K562 (cell line): ENCODE data around the gene HNRNPM. TPM values are rescaled to one million over a fixed set of nuclear protein-coding genes. Genes with fewer than 3 reads are reported as not detected.

Source experiments
- CHD4 ChIP-seq: fragments of 200-600 bp; sonication (generic); IDR thresholded peaks from 3 replicates; pipeline ENCODE4 v1.6.1; 2012; ENCODE audit warnings: low read depth, mild to moderate bottlenecking, mixed read lengths, low read length, inconsistent platforms; ENCODE audit not compliant: insufficient read depth, insufficient replicate concordance, poor library complexity, severe bottlenecking
- ETV5 ChIP-seq: sonication (generic); formaldehyde crosslinking; IDR thresholded peaks from 2 replicates; pipeline ENCODE4 v1.4.0; 2020; ENCODE audit warnings: low read depth, mild to moderate bottlenecking, missing genetic modification reagents
- FOXJ2 ChIP-seq: fragments of 200-800 bp; sonication (Bioruptor generic); IDR thresholded peaks from 2 replicates; pipeline ENCODE4 v1.6.1; 2016; ENCODE audit warnings: missing genetic modification characterization, missing compliant biosample characterization
- MED1 ChIP-seq: sonication (generic); formaldehyde crosslinking; IDR thresholded peaks from 2 replicates; pipeline ENCODE4 v1.8.1; 2023; ENCODE audit warnings: missing genetic modification reagents, borderline replicate concordance
- NR3C1 ChIP-seq: sonication (generic); formaldehyde crosslinking; IDR thresholded peaks from 2 replicates; pipeline ENCODE4 v1.8.1; 2022; ENCODE audit warnings: missing genetic modification reagents
- NUFIP1 ChIP-seq: fragments of 450-650 bp; IDR thresholded peaks from 2 replicates; pipeline ENCODE4 v1.6.1; 2018; ENCODE audit not compliant: partially characterized antibody
- POU5F1 ChIP-seq: fragments of 150-350 bp; IDR thresholded peaks from 2 replicates; pipeline ENCODE4 v1.6.1; 2014; ENCODE audit warnings: borderline replicate concordance, low read length, low read depth, mild to moderate bottlenecking; ENCODE audit not compliant: partially characterized antibody
- RBM17 ChIP-seq: fragments of 200-400 bp; formaldehyde crosslinking; IDR thresholded peaks from 2 replicates; pipeline ENCODE4 v1.6.1; 2017; ENCODE audit warnings: low read depth, mild to moderate bottlenecking, low read length, borderline replicate concordance
- STAT5A ChIP-seq: IDR thresholded peaks from 2 replicates; pipeline ENCODE4 v1.6.1; 2012; ENCODE audit warnings: low read length, inconsistent platforms, borderline replicate concordance
- ZEB2 ChIP-seq: fragments of 450-650 bp; IDR thresholded peaks from 2 replicates; pipeline ENCODE4 v1.6.1; 2016
- ZFPM2 ChIP-seq: fragments of 250-450 bp; sonication (Bioruptor Pico); IDR thresholded peaks from 2 replicates; pipeline ENCODE4 v1.5.1; 2022; ENCODE audit warnings: mild to moderate bottlenecking
- ZNF217 ChIP-seq: sonication (generic); formaldehyde crosslinking; IDR thresholded peaks from 2 replicates; pipeline ENCODE4 v1.8.0; 2022; ENCODE audit warnings: mild to moderate bottlenecking, missing genetic modification reagents
- ZNF668 ChIP-seq: fragments of 250-450 bp; sonication (Bioruptor Pico); IDR thresholded peaks from 2 replicates; pipeline ENCODE4 v1.8.0; 2022; ENCODE audit warnings: mild to moderate bottlenecking, inconsistent platforms
- polyA plus RNA-seq, 8 experiments: library from polyadenylated mRNA; depleted of rRNA in 4 of 8; stranded (reverse) in 5 of 8; unstranded in 3 of 8; fragments of >200 nt; fragmentation: Nextera tagmentation in 2 of 8; fragmentation: Illumina TruSeq in 1 of 8; extraction: Ambion mirVana in 2 of 8; extraction: Trizol in 1 of 8; gene quantifications; 2 replicates each; pipeline versions ENCODE4 v1.2.1 to v1.2.3, GENCODE V29; 2011 to 2014; ENCODE audit warnings: inconsistent platforms in 1 of 8, missing spikeins in 1 of 8
- total RNA-seq, 7 experiments: library from RNA; depleted of rRNA in 6 of 7; stranded (reverse); fragments of >200 nt in 6 of 7; fragmentation: Illumina TruSeq in 2 of 7; extraction: Trizol in 2 of 7; gene quantifications; 2 replicates each; pipeline versions ENCODE4 v1.2.1 to v1.2.3, GENCODE V29; 2011 to 2021; ENCODE audit warnings: low replicate concordance in 1 of 7
- TF ChIP-seq, protein P1 (sequence below): fragments of 450-650 bp; IDR thresholded peaks from 2 replicates; pipeline ENCODE4 v1.6.1; 2017; ENCODE audit warnings: mild to moderate bottlenecking, moderate library complexity
- TF ChIP-seq, protein P2 (sequence below): sonication (generic); formaldehyde crosslinking; IDR thresholded peaks from 2 replicates; pipeline ENCODE4 v1.8.0; 2022; ENCODE audit warnings: missing genetic modification reagents, mild to moderate bottlenecking, borderline replicate concordance
- TF ChIP-seq, protein P3 (sequence below): fragments of 450-650 bp; IDR thresholded peaks from 2 replicates; pipeline ENCODE4 v1.6.1; 2016; ENCODE audit warnings: low read depth

The HNRNPM gene
- total and polyA plus RNA-seq, 9 of the 15 experiments (the other 6 are each of a cell fraction or from before 2014, with no cell fraction given), result 11.1 to 340 (median 195) TPM

- TF ChIP-seq, protein P1, sequence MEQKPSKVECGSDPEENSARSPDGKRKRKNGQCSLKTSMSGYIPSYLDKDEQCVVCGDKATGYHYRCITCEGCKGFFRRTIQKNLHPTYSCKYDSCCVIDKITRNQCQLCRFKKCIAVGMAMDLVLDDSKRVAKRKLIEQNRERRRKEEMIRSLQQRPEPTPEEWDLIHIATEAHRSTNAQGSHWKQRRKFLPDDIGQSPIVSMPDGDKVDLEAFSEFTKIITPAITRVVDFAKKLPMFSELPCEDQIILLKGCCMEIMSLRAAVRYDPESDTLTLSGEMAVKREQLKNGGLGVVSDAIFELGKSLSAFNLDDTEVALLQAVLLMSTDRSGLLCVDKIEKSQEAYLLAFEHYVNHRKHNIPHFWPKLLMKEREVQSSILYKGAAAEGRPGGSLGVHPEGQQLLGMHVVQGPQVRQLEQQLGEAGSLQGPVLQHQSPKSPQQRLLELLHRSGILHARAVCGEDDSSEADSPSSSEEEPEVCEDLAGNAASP, result no peak
- TF ChIP-seq ZNF668 (CRISPR knock-in tag), result no peak
- no peak for TF ChIP-seq CHD4
- TF ChIP-seq, protein P2, sequence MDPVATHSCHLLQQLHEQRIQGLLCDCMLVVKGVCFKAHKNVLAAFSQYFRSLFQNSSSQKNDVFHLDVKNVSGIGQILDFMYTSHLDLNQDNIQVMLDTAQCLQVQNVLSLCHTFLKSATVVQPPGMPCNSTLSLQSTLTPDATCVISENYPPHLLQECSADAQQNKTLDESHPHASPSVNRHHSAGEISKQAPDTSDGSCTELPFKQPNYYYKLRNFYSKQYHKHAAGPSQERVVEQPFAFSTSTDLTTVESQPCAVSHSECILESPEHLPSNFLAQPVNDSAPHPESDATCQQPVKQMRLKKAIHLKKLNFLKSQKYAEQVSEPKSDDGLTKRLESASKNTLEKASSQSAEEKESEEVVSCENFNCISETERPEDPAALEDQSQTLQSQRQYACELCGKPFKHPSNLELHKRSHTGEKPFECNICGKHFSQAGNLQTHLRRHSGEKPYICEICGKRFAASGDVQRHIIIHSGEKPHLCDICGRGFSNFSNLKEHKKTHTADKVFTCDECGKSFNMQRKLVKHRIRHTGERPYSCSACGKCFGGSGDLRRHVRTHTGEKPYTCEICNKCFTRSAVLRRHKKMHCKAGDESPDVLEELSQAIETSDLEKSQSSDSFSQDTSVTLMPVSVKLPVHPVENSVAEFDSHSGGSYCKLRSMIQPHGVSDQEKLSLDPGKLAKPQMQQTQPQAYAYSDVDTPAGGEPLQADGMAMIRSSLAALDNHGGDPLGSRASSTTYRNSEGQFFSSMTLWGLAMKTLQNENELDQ (CRISPR knock-in tag), result peak; percentile 70; the same call in 1 of the 2 replicates
- TF ChIP-seq ZFPM2, result no peak
- TF ChIP-seq ZEB2, result no peak
- no peak for TF ChIP-seq STAT5A
- TF ChIP-seq ETV5 (CRISPR knock-in tag), result no peak
- TF ChIP-seq MED1 (CRISPR knock-in tag), result no peak
- no peak for TF ChIP-seq ZNF217 (CRISPR knock-in tag)
- no peak for TF ChIP-seq RBM17
- peak; percentile 62; the same call in 1 of the 2 replicates for TF ChIP-seq FOXJ2 (tag)
- TF ChIP-seq, protein P3, sequence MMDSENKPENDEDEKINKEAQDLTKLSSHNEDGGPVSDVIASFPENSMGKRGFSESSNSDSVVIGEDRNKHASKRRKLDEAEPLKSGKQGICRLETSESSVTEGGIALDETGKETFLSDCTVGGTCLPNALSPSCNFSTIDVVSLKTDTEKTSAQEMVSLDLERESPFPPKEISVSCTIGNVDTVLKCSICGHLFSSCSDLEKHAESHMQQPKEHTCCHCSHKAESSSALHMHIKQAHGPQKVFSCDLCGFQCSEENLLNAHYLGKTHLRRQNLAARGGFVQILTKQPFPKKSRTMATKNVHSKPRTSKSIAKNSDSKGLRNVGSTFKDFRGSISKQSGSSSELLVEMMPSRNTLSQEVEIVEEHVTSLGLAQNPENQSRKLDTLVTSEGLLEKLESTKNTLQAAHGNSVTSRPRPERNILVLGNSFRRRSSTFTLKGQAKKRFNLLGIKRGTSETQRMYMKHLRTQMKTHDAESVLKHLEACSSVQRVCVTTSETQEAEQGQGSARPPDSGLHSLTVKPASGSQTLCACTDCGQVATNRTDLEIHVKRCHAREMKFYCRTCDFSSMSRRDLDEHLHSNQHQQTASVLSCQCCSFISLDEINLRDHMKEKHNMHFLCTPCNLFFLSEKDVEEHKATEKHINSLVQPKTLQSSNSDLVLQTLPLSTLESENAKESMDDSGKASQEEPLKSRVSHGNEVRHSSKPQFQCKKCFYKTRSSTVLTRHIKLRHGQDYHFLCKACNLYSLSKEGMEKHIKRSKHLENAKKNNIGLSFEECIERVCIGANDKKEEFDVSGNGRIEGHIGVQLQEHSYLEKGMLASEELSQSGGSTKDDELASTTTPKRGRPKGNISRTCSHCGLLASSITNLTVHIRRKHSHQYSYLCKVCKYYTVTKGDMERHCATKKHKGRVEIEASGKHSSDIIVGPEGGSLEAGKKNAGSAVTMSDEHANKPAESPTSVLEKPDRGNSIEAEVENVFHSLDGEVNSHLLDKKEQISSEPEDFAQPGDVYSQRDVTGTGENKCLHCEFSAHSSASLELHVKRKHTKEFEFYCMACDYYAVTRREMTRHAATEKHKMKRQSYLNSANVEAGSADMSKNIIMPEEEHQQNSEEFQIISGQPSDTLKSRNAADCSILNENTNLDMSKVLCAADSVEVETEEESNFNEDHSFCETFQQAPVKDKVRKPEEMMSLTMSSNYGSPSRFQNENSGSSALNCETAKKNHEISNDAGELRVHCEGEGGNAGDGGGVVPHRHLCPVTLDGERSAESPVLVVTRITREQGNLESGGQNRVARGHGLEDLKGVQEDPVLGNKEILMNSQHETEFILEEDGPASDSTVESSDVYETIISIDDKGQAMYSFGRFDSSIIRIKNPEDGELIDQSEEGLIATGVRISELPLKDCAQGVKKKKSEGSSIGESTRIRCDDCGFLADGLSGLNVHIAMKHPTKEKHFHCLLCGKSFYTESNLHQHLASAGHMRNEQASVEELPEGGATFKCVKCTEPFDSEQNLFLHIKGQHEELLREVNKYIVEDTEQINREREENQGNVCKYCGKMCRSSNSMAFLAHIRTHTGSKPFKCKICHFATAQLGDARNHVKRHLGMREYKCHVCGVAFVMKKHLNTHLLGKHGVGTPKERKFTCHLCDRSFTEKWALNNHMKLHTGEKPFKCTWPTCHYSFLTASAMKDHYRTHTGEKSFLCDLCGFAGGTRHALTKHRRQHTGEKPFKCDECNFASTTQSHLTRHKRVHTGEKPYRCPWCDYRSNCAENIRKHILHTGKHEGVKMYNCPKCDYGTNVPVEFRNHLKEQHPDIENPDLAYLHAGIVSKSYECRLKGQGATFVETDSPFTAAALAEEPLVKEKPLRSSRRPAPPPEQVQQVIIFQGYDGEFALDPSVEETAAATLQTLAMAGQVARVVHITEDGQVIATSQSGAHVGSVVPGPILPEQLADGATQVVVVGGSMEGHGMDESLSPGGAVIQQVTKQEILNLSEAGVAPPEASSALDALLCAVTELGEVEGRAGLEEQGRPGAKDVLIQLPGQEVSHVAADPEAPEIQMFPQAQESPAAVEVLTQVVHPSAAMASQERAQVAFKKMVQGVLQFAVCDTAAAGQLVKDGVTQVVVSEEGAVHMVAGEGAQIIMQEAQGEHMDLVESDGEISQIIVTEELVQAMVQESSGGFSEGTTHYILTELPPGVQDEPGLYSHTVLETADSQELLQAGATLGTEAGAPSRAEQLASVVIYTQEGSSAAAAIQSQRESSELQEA, result no peak
- TF ChIP-seq NUFIP1, result no peak
- no peak for TF ChIP-seq NR3C1 (CRISPR knock-in tag)
- no peak for TF ChIP-seq POU5F1
Observed at GRCh38 chr19:8444677-8445487, at the start of gene HNRNPM (continued).
